BJ (cell line): ENCODE measurements around the gene GOLGA5. TPM values are rescaled to one million over a fixed set of nuclear protein-coding genes. Genes with fewer than 3 reads are reported as not detected.
"Not testable (repeated sequence)": the region's sequence is repeated elsewhere in the genome, so short reads cannot be mapped to it uniquely, and the experiment has no call there.

Source experiments
- CTCF ChIA-PET: fragments of 350-600 bp; formaldehyde crosslinking; extraction: SDS; loops from one replicate; lab custom pipeline; 2021; ENCODE audit warnings: antibody characterized with exemption, inconsistent platforms; lab: Yijun Ruan, JAX
- POLR2A ChIA-PET: fragments of 300-600 bp; sonication (Branson Sonifier 250); formaldehyde crosslinking; extraction: SDS; loops from one replicate; lab custom pipeline; 2021; ENCODE audit warnings: antibody characterized with exemption; lab: Charles Lee
- DNase-seq: peaks from one replicate; pipeline ENCODE4 v3.0.0-alpha.2; 2011; ENCODE audit warnings: low read depth
- H3K27me3 ChIP-seq: 2 replicates; pipeline ENCODE4 v1.6.0; 2011; ENCODE audit warnings: low read length; ENCODE audit not compliant: control insufficient read depth, insufficient read depth
- H3K36me3 ChIP-seq: 2 replicates; pipeline ENCODE4 v1.5.1; 2011; ENCODE audit warnings: low read length; ENCODE audit not compliant: control insufficient read depth, insufficient read depth
- H3K4me3 ChIP-seq: 2 replicates; pipeline ENCODE4 v1.5.1; 2011; ENCODE audit warnings: low read depth, mild to moderate bottlenecking, control low read depth, low read length
- CTCF ChIP-seq: IDR thresholded peaks from 2 replicates; pipeline ENCODE4 v1.5.1; 2011; ENCODE audit warnings: low read depth, mild to moderate bottlenecking, control low read depth, inconsistent platforms, low read length, moderate library complexity; ENCODE audit not compliant: insufficient read depth
- polyA plus RNA-seq: library from polyadenylated mRNA; depleted of rRNA; stranded (reverse); fragments of >200 nt; gene quantifications from 2 replicates; pipeline ENCODE4 v1.2.3, GENCODE V29; 2011

Gene GOLGA5
- polyA plus RNA-seq, 1 experiment, result 29.7 TPM

- CTCF ChIA-PET, result interaction anchor here (3.3 kb wide), 1 partner anchor 14 kb away, joined by 15 read pairs; no protein-coding TSS in a partner anchor
- no peak for TF ChIP-seq CTCF
- DNase-seq, result no peak
- H3K36me3 ChIP-seq, result no peaks in the 10 kb centered on the region
- POLR2A ChIA-PET, result no interaction called here
- H3K27me3 ChIP-seq, result no peaks in the 10 kb centered on the region
- H3K4me3 ChIP-seq, result no peak overlapping the region
These were observed 23.6 kb upstream of the GOLGA5 start for GRCh38 chr14:92770484-92770883.

- no peaks in the 10 kb centered on the region for H3K27me3 ChIP-seq
- no peak overlapping the region for H3K4me3 ChIP-seq
- POLR2A ChIA-PET, result no interaction called here
- CTCF ChIA-PET, result no interaction called here
- no peak for TF ChIP-seq CTCF
- no peak for DNase-seq
- no peaks in the 10 kb centered on the region for H3K36me3 ChIP-seq
These were observed 19.5 kb upstream of the GOLGA5 start for GRCh38 chr14:92774572-92774971.

GRCh38 chr14:92775292-92775691, 18.8 kb upstream of the GOLGA5 start:
- CTCF ChIA-PET, result interaction anchor here (1.6 kb wide), 1 partner anchor 88 kb away, joined by 3 read pairs; no protein-coding TSS in a partner anchor
- POLR2A ChIA-PET, H3K27me3 ChIP-seq, H3K4me3 ChIP-seq, DNase-seq, H3K36me3 ChIP-seq: not testable (repeated sequence)

- DNase-seq, H3K36me3 ChIP-seq, H3K27me3 ChIP-seq, H3K4me3 ChIP-seq, POLR2A ChIA-PET: not testable (repeated sequence)
- CTCF ChIA-PET, result interaction anchor here (1.2 to 2.0 kb wide), 2 partner anchors 64 to 92 kb away, joined by 3 to 18 read pairs; no protein-coding TSS in a partner anchor
These were observed 15.1 kb upstream of the GOLGA5 start for GRCh38 chr14:92778868-92779565.

- DNase-seq, result no peak
- ChIA-PET CTCF (interaction anchor here (1.1 to 2.4 kb wide), 7 partner anchors 9 to 100 kb away, joined by 3 to 18 read pairs (median 5); no protein-coding TSS in a partner anchor), POLR2A (interaction anchor here (0.5 to 0.7 kb wide), 4 partner anchors 13 to 1968 kb away, joined by 3 to 11 read pairs (median 4); no protein-coding TSS in a partner anchor)
- Histone ChIP-seq H3K4me3 (no peak overlapping the region), H3K36me3 (no peaks in the 10 kb centered on the region), H3K27me3 (no peaks in the 10 kb centered on the region)
- TF ChIP-seq CTCF, result no peak
These were observed 13.5 kb upstream of the GOLGA5 start for GRCh38 chr14:92780444-92781232.

GRCh38 chr14:92781350-92781749, 12.8 kb upstream of the GOLGA5 start:
- DNase-seq, result no peak

More at GRCh38 chr14:92781350-92781749, 12.8 kb upstream of the GOLGA5 start:
- POLR2A ChIA-PET, result no interaction called here
- CTCF ChIA-PET, result interaction anchor here (1.1 to 2.4 kb wide), 4 partner anchors 67 to 99 kb away, joined by 4 to 18 read pairs (median 11); no protein-coding TSS in a partner anchor
- no peaks in the 10 kb centered on the region for H3K36me3 ChIP-seq
- H3K4me3 ChIP-seq, result no peak overlapping the region
- no peaks in the 10 kb centered on the region for H3K27me3 ChIP-seq
- no peak for TF ChIP-seq CTCF
